GM18519 (cell line): ENCODE results near the gene GJE1.

Source experiments
- ATAC-seq: cut with Tn5 transposase; IDR thresholded peaks from one replicate; pipeline ENCODE4 v1.9.1; 2021; ENCODE audit warnings: mild to moderate bottlenecking, moderate library complexity; ENCODE audit not compliant: unreplicated experiment, low FRiP score

Gene GJE1

DNA sequence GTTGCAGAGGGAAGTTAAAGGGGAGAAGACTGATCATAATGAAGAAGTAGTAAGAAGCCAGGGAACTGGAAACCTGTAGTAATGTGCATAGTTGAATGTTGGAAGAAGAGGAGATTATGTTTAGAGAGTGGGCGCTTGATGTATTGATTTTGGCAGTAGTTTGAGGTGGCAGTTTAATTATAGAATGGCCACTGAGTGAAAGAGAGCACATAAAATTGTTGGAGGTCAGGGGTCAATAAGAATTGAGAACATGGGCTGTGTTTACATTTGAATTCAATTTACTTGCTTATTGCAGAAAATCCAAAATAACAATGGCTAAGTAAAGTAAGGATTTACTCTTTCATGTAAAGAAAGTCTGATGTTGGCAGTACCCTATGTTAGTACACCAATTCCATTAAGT is 30.1 kb downstream of the GJE1 start:
- ATAC-seq = no peak

GRCh38 chr6:142165227-142165626 is 32.5 kb downstream of the GJE1 start:
- no peak for ATAC-seq

DNA sequence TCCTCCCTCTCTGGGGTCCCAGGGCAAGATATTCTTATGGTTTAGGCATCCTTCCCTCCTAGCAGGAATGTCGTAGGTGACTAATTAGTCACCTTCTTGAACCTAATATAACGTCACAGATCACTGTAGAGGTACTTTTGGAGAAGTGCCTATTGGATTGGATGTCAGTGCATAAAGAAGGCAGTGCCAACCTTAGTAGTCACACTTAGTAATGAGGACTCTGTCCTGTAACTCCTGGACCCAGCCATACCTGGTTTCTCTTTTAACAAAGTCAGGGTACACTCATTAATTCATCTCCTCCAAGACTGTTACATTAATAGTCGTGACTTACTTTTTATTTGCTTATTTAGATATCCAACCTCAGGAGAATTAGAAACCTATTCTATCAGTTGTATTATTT is 34.3 kb downstream of the GJE1 start:
- ATAC-seq = no peak

DNA sequence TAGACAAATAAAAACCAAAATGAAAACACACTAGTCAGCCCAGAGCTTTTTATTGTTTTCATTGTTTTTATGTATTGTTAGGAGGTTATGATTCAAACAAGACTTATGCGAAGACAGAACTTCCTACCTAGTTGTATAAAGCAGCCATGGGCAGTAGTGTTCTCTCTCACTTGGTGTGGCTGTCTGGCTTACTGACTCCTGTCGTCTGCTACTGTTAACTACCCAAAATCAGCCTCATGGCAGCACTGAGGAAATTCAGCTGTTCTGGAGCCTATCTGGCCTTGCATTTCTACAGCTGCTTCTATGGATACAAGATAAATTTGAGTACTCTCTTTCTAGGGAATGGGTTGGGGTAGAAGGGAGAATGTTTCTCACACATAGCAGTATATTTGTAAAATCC is 34.8 kb downstream of the GJE1 start:
- no peak for ATAC-seq

GRCh38 chr6:142171351-142171750 is 38.6 kb downstream of the GJE1 start:
- ATAC-seq = no peak

GRCh38 chr6:142172758-142173157 is 40.0 kb downstream of the GJE1 start:
- ATAC-seq = no peak

DNA sequence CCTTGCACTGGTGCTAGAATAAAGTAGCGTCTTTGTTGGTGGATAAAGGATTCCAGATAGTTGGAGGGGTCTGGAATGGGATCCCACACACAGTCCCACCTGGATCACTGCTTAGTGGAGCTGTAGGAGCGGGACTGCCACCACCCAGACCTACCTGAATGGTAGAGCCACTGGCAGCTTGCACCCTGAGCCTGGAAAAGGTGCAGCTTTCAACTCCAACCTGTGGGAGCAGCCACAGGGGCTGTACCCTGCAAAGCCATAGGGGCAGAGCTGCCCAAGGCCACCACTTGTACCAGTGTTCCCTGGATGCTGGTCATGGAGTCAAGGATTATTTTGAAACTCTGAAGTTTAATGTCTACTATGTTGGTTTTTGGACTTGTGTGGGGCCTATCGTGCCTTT is 41.3 kb downstream of the GJE1 start:
- ATAC-seq = no peak

DNA sequence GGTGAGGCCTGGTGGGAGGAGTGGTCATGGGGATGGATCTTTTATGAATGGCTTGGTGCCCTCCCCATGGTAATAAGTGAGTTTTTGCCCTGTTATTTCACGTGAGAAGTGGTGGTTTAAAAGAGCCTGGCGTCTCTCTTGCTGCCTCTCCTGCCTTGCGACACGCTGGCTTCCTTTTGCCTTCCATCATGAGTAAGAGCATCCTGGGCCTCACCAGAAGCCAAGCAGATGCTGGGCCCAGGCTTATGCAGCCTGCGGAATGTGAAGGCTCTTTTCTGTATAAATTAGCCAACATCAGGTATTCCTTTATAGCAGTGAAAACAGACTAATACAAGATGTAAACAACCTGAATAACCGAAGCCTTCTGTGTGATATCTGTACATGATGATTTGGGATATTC is 42.0 kb downstream of the GJE1 start:
- no peak for ATAC-seq

DNA sequence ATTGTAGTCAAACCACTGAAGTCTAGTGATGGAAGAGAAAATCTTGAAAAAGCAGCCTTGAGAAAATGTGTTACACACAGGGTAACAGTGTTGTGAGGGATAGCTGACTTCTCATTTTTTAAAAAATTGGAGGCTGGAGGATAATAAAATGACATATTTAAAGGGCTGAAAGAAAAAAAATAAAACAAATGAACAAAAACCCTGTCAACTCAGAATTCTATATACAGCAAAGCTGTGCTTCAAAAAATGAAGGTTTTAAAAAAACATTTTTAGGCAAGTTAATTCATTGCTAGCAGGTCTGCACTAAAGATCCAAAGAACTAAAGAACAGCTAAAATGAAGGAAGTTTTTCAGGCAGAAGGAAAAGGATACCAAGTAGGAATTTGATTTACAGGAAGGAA is 45.4 kb downstream of the GJE1 start:
- ATAC-seq = no peak

GRCh38 chr6:142182004-142182403 is 49.3 kb downstream of the GJE1 start:
- ATAC-seq = no peak

DNA sequence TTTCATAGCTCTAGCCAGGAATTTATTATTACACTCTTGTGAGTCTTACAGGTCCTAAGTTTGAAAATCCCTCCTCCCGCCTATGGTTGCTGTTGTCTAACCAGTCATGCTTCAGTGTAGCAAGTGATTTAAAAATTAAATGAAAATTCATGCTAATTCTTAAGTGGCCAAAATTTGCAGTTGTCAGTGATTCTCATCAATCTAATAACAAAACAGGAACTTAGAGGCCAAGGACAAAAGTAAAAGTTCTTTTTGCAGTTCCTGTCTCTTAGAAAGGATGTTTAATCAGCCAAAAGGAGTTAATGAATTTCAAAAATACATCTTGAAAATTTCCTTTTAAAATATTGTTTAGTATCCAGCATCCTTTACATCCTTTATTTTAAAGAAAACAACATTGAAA is 50.6 kb downstream of the GJE1 start:
- no peak for ATAC-seq

DNA sequence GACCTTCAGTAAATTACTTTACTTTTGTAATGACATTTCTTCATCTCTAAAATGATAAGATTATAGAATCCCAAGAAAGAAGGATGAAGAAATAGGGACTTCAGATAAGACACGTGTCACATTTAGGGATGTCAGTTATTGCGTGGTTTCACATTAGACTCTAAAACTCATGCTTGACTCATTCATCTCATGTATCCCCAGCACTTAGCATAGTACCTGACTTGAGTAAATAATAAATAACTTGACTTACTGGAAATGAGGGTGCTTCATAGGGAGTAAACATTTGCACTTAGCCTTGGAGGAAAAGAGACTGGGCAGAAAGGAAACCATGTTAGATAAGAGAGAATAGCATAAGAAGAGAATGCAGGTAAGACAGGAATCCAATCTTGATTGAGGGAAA is 51.6 kb downstream of the GJE1 start:
- no peak for ATAC-seq
